Heart left ventricle (tissue), 13 donors: Measurements from ENCODE around the gene C1QTNF2.

Experiments
- POLR2A ChIP-seq, 2 donors: fragments of 450-650 bp; IDR thresholded peaks; one replicate each; pipeline ENCODE4 v1.6.1; 2017; ENCODE audit warnings: antibody characterized with exemption in 2 of 2, mild to moderate bottlenecking in 2 of 2, moderate library complexity in 2 of 2
- TF ChIP-seq, protein P1 (sequence below), 12 donors: fragments of 200-600 bp; sonication (generic) in 4 of 12; IDR thresholded peaks; one replicate each; pipeline versions ENCODE4 v1.5.0 to v1.8.0; 2018 to 2022; ENCODE audit warnings: antibody characterized with exemption in 12 of 12, mild to moderate bottlenecking in 5 of 12
- donor health status: ischemic (EF 13 %, LVEDD 7.1; RV severe dilation, severe dysfunction).
- donor health status: DM: no; HTN: yes; CAD: no.
- donor health status: DM: no; HTN: no; CAD: no.
- donor health status: ischemic (EF 25% LVEDD 6.9; RV normal size, moderate dysfunction).
- donor health status: ischemic (EF 25% LVEDD 5.7; RV mildly dilated, moderate dysfunction).
- donor health status: ischemic (EF 35%, LVEDD 5.7; RV mildly dilated, moderate dysfunction).
- donor health status: nonischemic (EF 11% LVEDD 7.7; RV severe dilation, severe dysfunction).
- donor health status: DM: yes; HTN: yes; CAD: no.
- donor health status: PGD.
- donor health status: ischemic (EF 29% LVEDD 5.4; RV normal size, mild dysfunction).
- donor health status: nonischemic (EF 23%, LVEDD 6.1; RV moderate dilation, normal function).

DNA sequence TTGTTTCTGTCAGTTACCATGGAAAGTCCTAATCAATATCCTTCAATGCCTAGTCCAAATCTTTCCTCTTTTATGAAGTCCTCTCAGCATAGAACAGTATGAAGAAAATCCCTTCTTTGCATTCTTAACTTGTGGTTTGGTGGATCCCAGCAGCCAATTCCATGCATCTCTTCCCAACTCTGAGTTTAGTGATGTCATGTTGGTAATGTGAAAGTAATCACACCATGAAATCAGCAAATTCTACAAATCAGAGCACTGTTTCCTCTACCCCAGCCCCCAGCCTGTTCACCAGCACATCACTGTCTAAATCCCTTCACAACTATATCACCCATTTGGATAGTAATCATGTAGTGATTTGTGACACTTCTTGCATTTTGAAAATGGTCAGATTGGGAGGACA is 4.7 kb upstream of the C1QTNF2 start:
- TF ChIP-seq, protein P1, sequence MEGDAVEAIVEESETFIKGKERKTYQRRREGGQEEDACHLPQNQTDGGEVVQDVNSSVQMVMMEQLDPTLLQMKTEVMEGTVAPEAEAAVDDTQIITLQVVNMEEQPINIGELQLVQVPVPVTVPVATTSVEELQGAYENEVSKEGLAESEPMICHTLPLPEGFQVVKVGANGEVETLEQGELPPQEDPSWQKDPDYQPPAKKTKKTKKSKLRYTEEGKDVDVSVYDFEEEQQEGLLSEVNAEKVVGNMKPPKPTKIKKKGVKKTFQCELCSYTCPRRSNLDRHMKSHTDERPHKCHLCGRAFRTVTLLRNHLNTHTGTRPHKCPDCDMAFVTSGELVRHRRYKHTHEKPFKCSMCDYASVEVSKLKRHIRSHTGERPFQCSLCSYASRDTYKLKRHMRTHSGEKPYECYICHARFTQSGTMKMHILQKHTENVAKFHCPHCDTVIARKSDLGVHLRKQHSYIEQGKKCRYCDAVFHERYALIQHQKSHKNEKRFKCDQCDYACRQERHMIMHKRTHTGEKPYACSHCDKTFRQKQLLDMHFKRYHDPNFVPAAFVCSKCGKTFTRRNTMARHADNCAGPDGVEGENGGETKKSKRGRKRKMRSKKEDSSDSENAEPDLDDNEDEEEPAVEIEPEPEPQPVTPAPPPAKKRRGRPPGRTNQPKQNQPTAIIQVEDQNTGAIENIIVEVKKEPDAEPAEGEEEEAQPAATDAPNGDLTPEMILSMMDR (IDR thresholded peaks at IDR 0.05) = no peak
- no peak for TF ChIP-seq POLR2A (IDR thresholded peaks at IDR 0.05)
